RCC 7860 (cell line): ENCODE data around the gene LSAMP.

Source experiments
- DNase-seq: peaks from one replicate; pipeline ENCODE4 v3.0.0-alpha.2; 2015; ENCODE audit warnings: low spot score
- FAIRE-seq: peaks from 2 replicates; lab custom pipeline; 2012; peaks lifted over from hg19 to GRCh38; lab: Jason Lieb, UNC

The LSAMP gene

DNA sequence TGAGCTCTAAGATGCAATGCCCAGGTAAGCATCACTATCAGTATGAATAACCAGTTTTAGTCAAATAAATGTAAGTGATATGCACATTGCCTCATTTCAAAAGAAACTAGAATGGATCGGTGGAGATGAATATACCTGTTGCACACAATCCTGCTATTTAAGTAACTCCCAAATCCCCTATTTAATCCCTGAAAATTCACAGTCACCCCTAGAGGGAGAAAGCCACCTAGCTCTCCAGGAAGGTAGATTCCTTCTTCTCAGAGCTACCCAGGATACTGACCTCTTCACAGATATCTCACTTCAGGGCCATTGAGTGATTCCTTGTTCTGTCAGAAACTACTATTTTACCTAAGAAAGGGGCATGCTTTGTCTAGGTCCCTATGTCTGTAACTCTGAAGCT, 11.7 kb downstream of the LSAMP start:
- FAIRE-seq = no peak
- DNase-seq = no peak

DNA sequence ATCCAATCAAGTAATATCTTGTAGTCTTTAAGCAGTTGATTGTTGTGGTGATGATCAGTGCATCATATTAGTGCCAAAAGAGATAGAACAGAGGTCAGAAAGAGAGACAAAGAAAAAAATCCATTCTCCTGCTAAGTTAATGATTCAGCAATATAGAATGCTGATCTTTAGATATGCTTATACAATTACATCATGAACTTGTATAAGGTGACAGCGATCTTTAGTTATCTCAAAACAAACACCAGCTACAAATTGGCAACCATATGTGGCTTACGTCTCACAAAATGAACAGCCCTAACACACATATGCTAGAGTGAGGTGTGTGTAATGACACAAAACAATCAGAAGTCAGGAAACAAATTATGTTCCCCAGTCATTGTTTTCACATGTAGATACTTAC, 12.5 kb downstream of the LSAMP start:
- FAIRE-seq (no peak), DNase-seq (no peak)

DNA sequence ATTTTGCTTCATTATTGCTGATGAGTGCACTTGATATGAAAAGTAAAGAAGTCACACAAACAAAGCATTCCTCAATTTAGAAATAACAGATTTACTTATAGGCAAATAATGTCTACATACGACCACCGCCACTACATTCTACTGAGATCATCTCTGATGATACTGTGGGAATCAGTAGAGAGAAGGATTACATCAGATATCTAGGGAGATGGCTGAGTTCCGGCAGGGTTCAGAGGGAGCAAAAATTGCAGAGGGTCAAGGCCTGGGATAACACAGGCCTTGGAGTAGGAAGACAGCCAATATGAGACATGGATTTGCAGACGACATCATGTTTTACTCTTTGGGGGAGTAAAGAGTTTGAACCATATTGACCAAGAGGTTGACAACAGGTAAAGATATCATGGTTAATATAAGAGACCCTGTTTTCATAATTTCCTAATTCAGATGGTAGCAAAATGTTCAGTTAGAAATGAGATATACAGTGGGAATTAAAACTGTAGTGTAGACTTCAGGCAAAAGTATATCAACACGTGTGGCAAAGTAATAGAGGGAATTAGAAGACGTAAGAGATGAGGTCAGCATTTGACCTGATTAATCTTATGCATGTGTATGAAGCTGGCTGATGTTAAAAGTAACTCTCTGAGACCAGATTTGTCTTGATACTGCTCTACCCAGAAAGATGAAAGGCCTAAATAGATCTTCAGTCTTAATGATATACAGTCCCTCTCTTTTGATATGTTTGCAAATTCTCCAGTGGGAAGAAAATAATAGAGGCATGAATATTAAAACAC, 15.6 kb downstream of the LSAMP start:
- no peak for FAIRE-seq
- no peak for DNase-seq

GRCh38 chr3:116426036-116426435, 19.3 kb downstream of the LSAMP start:
- no peak for FAIRE-seq
- DNase-seq = no peak

- DNase-seq = no peak
- FAIRE-seq = no peak
These were observed 20.2 kb downstream of the LSAMP start for GRCh38 chr3:116425126-116425525.

- no peak for DNase-seq
- no peak for FAIRE-seq
These were observed 21.3 kb downstream of the LSAMP start for GRCh38 chr3:116423945-116424344.

GRCh38 chr3:116423374-116423773, 21.9 kb downstream of the LSAMP start:
- FAIRE-seq (no peak), DNase-seq (no peak)

- FAIRE-seq (no peak), DNase-seq (no peak)
These were observed 28.1 kb downstream of the LSAMP start for GRCh38 chr3:116417151-116417550.

GRCh38 chr3:116413319-116413718, 32.0 kb downstream of the LSAMP start:
- DNase-seq (no peak), FAIRE-seq (no peak)

- DNase-seq = no peak
- FAIRE-seq = no peak
These were observed 36.8 kb downstream of the LSAMP start for GRCh38 chr3:116408473-116408872.

GRCh38 chr3:116405231-116405630, 40.1 kb downstream of the LSAMP start:
- DNase-seq (no peak), FAIRE-seq (no peak)

DNA sequence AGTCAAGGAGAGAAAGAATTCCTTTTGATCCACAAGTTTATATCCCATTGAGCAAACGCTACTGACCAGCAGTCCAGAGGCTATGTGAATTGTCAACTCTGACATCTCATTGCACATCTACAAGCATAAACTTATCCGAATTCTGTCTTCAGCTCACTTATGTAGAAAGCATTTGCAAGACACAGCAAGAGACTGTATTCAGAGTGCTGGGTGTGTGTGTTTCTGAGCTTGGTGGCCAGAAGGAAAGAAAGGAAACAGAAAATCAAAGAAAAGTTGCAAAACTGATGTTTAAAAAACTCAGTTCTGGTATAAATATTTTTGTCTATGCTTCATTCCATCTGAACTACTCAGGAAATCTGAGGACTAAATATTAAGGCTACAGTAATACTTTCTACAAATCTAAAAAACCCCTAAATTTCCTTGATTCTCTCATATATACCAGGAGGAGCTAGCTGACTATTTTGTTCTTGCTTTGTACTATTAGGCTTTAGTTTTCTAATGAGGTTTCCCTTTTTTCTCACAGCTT, 45.5 kb downstream of the LSAMP start:
- no peak for FAIRE-seq
- DNase-seq = no peak

DNA sequence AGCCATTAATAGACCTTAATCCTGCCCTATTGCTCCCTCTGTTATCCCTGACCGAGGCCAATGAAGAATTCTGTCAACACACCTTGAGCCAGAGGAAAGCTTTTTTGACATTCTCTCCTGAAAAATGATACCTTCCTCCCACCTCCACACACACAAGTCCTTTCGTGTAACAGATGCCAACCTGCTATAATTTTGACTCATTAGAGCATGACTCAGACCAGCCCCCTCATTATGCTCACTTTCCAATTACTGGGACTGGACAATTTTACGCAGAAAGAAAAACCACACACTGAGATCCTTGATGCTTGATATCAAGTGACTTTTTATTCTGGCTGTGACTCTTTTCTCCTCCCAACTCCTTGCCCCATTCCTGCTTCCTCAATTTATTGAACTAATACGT, 50.9 kb downstream of the LSAMP start:
- FAIRE-seq = no peak
- no peak for DNase-seq

DNA sequence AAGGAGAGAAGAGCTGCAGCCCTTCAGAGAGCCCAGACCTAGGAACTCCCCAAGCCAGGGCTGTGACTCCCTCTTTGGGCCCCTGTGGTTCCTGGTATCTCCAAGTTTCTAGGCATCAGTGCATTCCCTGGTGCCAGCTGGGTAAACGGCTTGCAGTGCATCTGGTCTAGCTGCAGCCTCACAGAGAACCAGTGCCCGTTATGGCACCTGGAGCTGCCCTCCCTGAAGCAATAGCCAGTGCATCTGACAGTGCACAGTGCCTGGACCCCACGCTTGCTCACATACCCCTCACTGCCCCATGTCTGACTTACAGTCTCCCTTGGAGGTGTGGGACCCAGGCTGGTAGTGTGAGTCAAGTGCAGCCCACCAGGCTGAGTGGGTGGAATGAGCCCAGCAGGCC, 52.1 kb downstream of the LSAMP start:
- no peak for FAIRE-seq
- no peak for DNase-seq

GRCh38 chr3:116392291-116392690, 53.0 kb downstream of the LSAMP start:
- DNase-seq = no peak
- no peak for FAIRE-seq

DNA sequence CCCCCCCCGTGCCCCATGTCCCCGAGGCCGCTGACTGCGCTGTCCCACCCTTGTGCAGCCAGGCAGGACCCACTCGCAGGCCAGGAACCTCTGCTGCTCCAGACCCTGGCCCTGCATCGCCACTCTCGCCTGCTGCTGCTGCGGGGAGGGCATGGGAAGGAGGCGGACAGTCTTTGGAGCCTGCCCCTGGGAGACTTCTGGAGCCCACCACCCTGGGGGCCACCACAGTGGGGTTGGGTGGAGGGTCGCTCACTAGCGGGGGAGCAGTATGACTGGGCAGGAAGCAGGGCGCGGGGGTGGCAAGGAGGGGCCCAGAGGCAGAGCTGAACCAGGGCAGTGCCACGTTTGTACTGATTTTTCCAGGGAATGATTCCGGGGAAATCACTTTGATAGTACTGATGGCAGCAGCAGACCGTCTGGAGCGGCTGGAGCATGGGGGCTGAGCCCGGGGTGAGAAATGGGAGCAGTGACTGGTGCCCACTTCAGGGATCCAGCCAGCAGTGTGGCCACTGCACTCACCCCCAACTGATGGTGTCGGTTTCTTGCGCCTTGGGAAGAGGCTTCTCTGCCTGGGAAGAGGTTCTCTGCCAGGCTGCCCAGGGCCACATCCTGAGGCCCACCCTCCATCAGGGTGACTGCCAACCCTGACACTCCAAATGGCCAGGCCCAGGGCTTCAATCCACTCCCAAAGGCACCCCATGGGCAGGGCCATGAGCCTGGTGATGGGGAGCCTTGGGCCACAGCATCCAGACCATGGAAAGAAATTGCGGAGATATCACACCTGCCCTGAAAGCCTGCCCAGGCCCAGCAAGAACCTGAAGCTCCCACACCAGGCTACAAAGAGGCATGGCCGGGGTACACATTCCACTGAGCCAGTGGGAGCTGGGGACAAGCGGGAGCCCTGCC, 53.7 kb downstream of the LSAMP start:
- no peak for DNase-seq
- no peak for FAIRE-seq

- DNase-seq = no peak
- FAIRE-seq = no peak
These were observed 55.0 kb downstream of the LSAMP start for GRCh38 chr3:116390318-116390717.

- DNase-seq (no peak), FAIRE-seq (no peak)
These were observed 56.4 kb downstream of the LSAMP start for GRCh38 chr3:116388867-116389385.

GRCh38 chr3:116386168-116386567, 59.1 kb downstream of the LSAMP start:
- DNase-seq (no peak), FAIRE-seq (no peak)

DNA sequence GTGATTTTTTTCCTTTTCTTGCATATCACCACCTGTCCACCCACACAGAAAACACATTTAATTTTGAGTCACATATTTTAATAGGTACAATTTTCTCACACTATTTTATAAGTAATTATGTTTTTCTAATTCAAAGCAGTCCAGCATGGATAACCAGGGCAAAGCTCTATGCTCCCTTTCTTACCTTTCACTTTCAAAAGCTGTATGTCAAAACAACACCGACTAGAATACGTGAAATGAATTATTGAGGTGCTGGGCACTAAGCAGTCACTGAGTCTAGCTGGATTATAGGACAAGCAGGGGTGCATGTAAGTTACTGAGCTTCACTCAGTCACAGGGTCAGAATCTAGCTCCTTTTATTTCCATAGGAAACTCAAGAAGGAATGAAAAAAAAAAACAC, 60.6 kb downstream of the LSAMP start:
- DNase-seq (no peak), FAIRE-seq (no peak)

- FAIRE-seq = no peak
- no peak for DNase-seq
These were observed 67.2 kb downstream of the LSAMP start for GRCh38 chr3:116378077-116378476.

- no peak for FAIRE-seq
These were observed 70.4 kb downstream of the LSAMP start for GRCh38 chr3:116374901-116375300.

More at GRCh38 chr3:116374901-116375300, 70.4 kb downstream of the LSAMP start:
- DNase-seq = no peak
